ENCODE measurements around the gene PTPRE. TPM values are rescaled to one million over a fixed set of nuclear protein-coding genes. Genes with fewer than 3 reads are reported as not detected.

The PTPRE gene
- total RNA-seq, 1 experiment from 2014 or later: 0.70 TPM

- TF ChIP-seq CTCF (conservative IDR thresholded peaks at IDR 0.05): no peak
- H3K9ac ChIP-seq (ENCODE audit: extremely low read depth, insufficient read length, low read length): no peak overlapping the region
- H3K36me3 Mint-ChIP-seq (ENCODE audit: insufficient read depth in 1 of 3, low read depth in 3 of 3): no peaks in the 10 kb centered on the region
- H2BK15ac ChIP-seq (ENCODE audit: low read depth, low read length): no peak overlapping the region
- no peak overlapping the region for H4K8ac ChIP-seq (replicated peaks; ENCODE audit: insufficient read length, low read depth, low read length)
- no peak overlapping the region for H3K4ac ChIP-seq (ENCODE audit: low read depth, low read length)
- no peak overlapping the region for H2AFZ ChIP-seq (ENCODE audit: low read length)
- peaks cover 27 to 33% of the 10 kb centered on the region in 2 experiments for H3K4me1 Mint-ChIP-seq
- H3K27ac Mint-ChIP-seq: no peak overlapping the region
- no peaks in the 10 kb centered on the region for H3K9me3 ChIP-seq (ENCODE audit: control insufficient read depth, low read depth, low read length)
- H4K5ac ChIP-seq (ENCODE audit: insufficient read length, low read depth, low read length): no peak overlapping the region
- no peak overlapping the region for H3T11ph ChIP-seq (ENCODE audit: low read length)
- H3K18ac ChIP-seq (ENCODE audit: insufficient read length, low read depth, low read length): no peak overlapping the region
- DNase-seq: no peak
- H2BK5ac ChIP-seq (ENCODE audit: insufficient read length, low read length): no peak overlapping the region
- no peak overlapping the region for H3K4me2 ChIP-seq (ENCODE audit: insufficient read depth, insufficient read length, low read length)
- H2BK12ac ChIP-seq (ENCODE audit: insufficient read length, low read depth, low read length): no peak overlapping the region
- no peak overlapping the region for H2AK5ac ChIP-seq (ENCODE audit: insufficient read length, low read length)
- peaks cover 5% of the 10 kb centered on the region; the same call in 1 of the 2 replicates for H3K4me1 ChIP-seq (ENCODE audit: insufficient read depth, low read length)
- H2BK120ac ChIP-seq (ENCODE audit: low read depth, low read length, poor library complexity, severe bottlenecking): no peak overlapping the region
- H4K20me1 ChIP-seq (ENCODE audit: control insufficient read depth, insufficient read depth, insufficient read length): no peaks in the 10 kb centered on the region
- H3K56ac ChIP-seq (ENCODE audit: insufficient read length, low read depth, low read length): no peak overlapping the region
- H4K91ac ChIP-seq (ENCODE audit: insufficient read length, low read depth, low read length): no peak overlapping the region
- H2BK20ac ChIP-seq (ENCODE audit: low read depth, low read length, poor library complexity, severe bottlenecking): no peak overlapping the region
- H3K9me3 Mint-ChIP-seq: no peaks in the 10 kb centered on the region; a peak in 2 of 5 replicates
- H3K27me3 ChIP-seq (ENCODE audit: insufficient read depth, low read length): no peaks in the 10 kb centered on the region
- no peaks in the 10 kb centered on the region for H3K79me2 ChIP-seq (ENCODE audit: insufficient read depth, low read length)
- WGBS (ENCODE audit: extremely low coverage, insufficient read length, low lambda C conversion rate): no CpG with 5 or more reads among the region's 1 CpG
- H3K23ac ChIP-seq (ENCODE audit: insufficient read length, low read depth, low read length): no peak overlapping the region
- no peak overlapping the region for H3K27ac ChIP-seq (ENCODE audit: insufficient read length, low read depth, low read length)
- no peak overlapping the region for H3K4me3 Mint-ChIP-seq
- no peaks in the 10 kb centered on the region; the same call in 1 of the 2 replicates for H3K27me3 Mint-ChIP-seq (ENCODE audit: low read depth)
- H3K14ac ChIP-seq (ENCODE audit: insufficient read depth, low read length): no peak overlapping the region
- no peaks in the 10 kb centered on the region for H3K23me2 ChIP-seq (ENCODE audit: insufficient read length, low read depth, low read length, poor library complexity, severe bottlenecking)
- no peaks in the 10 kb centered on the region for H3K79me1 ChIP-seq (ENCODE audit: insufficient read depth, low read depth, low read length, poor library complexity, severe bottlenecking)
Measured at GRCh38 chr10:127959428-127959827, 52.5 kb downstream of the PTPRE start.

Data from H9 (cell line).